Measurements from ENCODE around the gene CTDSPL.
A peak's percentile ranks its signal among the peaks of the same experiment; 100 is the strongest.
"Not testable (repeated sequence)": the region's sequence is repeated elsewhere in the genome, so short reads cannot be mapped to it uniquely, and the experiment has no call there.

Gene CTDSPL

GRCh38 chr3:37968813-37969595, 107.3 kb downstream of the CTDSPL start:
- no peak for DNase-seq (ENCODE audit: low read depth)

DNA sequence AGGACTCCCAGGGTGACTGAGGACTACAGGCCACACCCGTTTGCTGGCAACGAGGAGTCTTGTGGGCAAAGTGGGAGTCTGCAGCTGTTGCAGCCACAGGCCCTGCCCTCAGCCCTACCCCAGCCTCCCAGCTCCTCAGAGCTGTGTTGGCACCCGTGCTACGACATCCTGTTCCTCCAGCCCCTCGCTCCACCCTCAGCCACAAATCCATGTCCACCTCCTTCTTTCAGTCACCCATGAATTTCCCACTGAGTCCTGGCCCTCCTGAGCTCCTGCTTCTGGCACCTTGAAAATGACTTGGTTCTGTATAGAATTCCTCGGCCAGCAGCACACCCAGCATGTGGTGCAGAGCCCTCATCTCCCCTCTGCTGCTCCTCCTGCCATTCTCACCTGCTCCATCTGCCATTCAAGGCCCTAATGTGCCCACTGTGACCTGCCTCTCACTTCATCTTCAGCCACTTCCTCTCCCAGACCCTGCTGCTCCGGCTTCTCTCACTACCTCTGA, 108.0 kb downstream of the CTDSPL start:
- no peak for DNase-seq (ENCODE audit: low read depth)

- no peak for DNase-seq (ENCODE audit: low read depth)
Measured at GRCh38 chr3:37970802-37971201, 109.1 kb downstream of the CTDSPL start.

DNA sequence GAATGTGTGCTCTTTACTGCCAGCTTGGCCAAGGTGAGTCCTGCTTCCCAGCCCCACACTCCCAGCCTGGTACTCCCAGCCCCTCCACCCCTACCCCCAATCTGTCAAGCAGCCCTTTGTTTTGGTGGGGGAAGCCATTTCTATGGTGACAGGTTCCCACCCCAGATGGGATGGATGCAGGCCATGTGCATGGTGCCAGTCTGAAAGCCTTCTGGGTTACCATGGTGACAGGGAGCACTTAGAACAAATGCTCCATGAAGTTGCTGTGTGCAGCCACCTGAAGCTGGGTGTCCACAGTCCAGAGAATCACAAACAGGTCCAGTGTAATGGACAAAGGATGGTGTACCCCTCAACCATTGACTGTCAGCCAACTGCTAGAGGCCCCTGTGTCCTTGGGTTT, 109.8 kb downstream of the CTDSPL start:
- no peak for DNase-seq (ENCODE audit: low read depth)

GRCh38 chr3:37972056-37972455, 110.4 kb downstream of the CTDSPL start:
- not testable (repeated sequence) for DNase-seq (ENCODE audit: low read depth)

DNA sequence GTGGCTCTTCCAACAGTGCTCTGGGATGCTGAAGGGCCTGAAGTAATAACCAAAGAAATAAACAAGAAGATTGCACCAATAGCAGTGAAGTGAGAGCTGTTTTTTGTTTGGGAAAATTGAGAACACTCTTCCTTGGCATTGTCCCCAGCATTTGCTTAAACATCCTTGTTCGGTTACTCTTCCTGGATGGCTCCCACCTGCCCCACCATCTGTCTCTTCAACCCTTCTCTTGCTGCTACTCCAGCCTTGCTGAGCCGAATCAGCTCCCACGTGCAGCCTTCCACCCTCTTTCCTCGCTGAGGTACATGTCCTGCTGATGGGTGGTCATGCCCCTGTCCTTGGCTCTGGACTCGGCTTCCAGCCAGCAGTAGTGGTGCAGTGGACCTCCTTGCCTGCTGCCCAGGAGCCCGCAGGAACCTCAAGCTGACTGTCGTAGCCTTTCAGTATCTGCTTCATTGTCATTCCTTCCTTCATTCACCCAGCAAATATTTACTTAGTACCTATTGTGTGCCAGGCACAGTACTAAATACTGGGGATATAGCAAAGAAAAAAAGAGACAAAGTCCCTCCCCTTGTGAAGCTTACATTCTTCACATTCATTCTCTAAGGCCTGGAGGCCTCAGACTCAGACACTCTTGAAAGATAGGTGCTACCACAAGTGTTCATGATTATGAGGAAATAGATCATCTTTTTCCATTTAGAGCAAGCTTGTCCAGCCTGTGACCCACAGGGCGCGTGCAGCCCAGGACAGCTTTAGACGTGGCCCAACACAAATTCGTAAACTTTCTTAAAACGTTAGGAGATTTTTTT, 111.8 kb downstream of the CTDSPL start:
- peak; percentile 44 for DNase-seq (ENCODE audit: low read depth)

DNA sequence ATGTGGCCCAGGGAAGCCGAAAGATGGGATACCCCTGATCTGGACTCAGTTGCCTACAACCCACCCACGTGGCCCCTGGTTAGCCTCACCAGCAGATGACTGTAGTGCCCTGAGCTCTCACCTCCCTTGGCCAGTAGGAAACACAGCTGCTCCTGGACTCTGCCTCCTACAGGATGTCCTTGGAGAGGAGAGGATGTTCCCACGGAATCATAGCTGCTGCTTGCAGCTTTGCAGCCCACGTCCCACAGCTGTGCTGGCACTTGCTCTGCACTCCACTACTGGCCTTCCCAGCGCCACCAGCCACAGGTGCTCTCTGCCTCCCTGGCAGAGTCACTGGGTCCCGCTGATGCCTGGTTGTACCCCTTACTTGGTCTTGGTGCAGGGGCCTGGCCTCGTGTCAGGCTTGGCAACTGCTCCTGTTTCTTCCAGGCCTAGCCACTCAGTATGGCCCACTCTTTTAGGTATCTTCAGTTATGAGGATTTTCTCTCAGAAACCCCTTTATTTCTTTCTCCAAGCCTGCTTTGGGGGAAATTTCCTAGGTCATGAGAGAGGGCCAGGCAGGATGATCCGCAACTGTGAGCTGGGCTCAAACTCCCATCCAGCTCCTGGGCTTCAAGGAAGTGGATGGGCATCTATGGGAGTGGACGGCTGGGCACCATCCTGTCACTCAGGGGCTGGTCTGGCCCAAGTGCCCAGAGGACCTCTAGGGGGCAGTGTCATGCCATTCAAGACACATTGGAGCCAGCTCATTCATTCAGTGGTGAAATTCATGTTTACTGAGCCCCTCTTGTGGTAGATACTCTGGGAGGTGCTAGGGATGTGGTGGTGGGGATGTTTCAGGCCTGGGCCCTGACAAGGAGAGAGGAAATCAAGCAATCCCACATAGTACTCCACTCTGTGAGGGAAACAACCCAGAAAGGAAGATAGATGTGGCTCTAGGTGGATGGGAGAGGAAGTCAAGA, 112.7 kb downstream of the CTDSPL start:
- peak; percentile 63 for DNase-seq (ENCODE audit: low read depth)

- DNase-seq (ENCODE audit: low read depth): no peak
Measured at GRCh38 chr3:37979541-37980461, 118.1 kb downstream of the CTDSPL start.

- no peak for DNase-seq (ENCODE audit: low read depth)
Measured at GRCh38 chr3:37980462-37981347, 119.0 kb downstream of the CTDSPL start.

DNA sequence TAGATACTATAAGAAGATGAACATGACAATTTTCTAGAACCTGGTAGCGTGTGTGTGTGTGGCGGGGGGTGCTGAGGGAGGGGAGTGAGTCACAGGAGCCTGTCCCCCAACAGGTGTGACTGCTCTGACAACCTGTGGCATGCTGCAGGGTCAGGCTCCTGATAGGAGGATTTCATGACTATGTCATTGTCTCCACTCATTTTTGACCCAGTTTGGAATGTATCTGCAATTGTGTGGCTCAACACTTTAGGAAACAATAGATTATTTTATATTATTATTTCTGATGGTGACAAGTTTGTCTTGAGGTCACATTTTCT, 119.6 kb downstream of the CTDSPL start:
- no peak for DNase-seq (ENCODE audit: low read depth)

DNA sequence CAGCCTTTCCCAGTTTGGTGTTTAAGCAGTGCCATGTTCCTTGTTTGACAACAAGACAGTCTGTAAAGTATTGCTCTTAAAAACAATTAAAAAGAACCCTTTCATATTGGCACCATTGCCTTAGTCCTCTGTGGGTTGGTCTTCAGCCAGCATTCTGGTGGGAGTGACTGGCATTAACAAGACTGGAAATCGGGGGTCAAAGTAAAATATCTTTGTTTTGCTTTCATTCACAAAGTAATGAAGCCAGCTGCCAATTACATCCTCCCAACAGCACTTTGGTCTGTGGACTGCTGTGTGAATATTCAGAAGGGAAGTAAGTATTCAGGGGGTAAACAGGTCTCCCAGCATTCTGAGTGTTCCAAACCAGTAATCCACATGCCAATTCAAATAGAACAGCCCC, 120.7 kb downstream of the CTDSPL start:
- no peak for DNase-seq (ENCODE audit: low read depth)

GRCh38 chr3:37984051-37984450, 122.4 kb downstream of the CTDSPL start:
- DNase-seq (ENCODE audit: low read depth): no peak

- DNase-seq (ENCODE audit: low read depth): no peak
Measured at GRCh38 chr3:37984596-37984995, 122.9 kb downstream of the CTDSPL start.

DNA sequence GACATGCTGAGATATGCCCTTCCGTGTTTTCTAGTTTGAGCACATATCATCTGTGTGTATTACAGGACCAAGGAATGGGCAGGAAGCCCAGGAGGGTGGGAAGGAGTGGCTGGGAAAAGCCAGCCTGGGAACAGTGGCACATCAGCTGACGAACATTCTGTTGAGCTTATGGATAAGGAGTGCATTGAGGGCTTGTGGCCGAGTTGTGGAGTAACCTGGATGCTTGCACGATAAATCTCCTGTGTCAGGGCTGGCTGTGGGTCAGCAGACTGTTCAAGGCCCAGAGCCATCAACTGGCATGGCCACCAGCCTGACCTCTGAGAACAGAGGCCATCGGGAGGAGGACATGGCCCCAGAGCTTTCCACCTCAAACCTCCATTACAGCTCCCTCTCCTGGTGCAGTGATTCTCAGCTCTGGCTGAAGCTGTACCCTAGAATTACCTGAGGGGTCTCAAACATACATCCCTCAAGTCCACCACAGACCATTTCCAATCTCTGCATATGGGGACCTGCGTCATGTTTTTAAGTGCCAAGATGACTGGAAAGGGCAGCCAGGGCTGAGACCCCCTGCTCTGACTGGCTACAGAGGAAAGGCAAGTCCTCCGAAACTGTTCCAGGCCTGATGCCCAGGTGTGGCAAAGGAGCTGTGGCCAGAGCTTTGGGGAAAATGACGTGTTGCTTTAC, 124.1 kb downstream of the CTDSPL start:
- no peak for DNase-seq (ENCODE audit: low read depth)

- no peak for DNase-seq (ENCODE audit: low read depth)
Measured at GRCh38 chr3:37986479-37987314, 125.0 kb downstream of the CTDSPL start.

GRCh38 chr3:37987315-37987697, 125.6 kb downstream of the CTDSPL start:
- DNase-seq (ENCODE audit: low read depth): no peak

GRCh38 chr3:37987751-37988179, 126.1 kb downstream of the CTDSPL start:
- peak; percentile 29 for DNase-seq (ENCODE audit: low read depth)

GRCh38 chr3:37988376-37988775, 126.7 kb downstream of the CTDSPL start:
- not testable (repeated sequence) for DNase-seq (ENCODE audit: low read depth)
